GM13976 (cell line): ENCODE measurements around the gene CTSW.

Source experiments
- DNase-seq: peaks from one replicate; pipeline ENCODE4 v3.0.0; 2012; ENCODE audit warnings: low spot score
- CTCF ChIP-seq: IDR thresholded peaks from 2 replicates; pipeline ENCODE4 v1.5.1; 2012; ENCODE audit warnings: borderline replicate concordance, mild to moderate bottlenecking; ENCODE audit not compliant: insufficient read depth; ENCODE audit errors: extremely low read depth, missing control alignments, control extremely low read depth
- in situ Hi-C: fragments of 300-500 bp; cut with MboI; formaldehyde crosslinking; loops from one replicate; pipeline ENCODE4 v1.12.0; 2022; ENCODE audit warnings: low sequenced_read_pairs, mixed read lengths, inconsistent platforms; ENCODE audit not compliant: unreplicated experiment

CTSW gene

GRCh38 chr11:65880027-65880426 lies 390 bp downstream of the CTSW start:
- in situ Hi-C loops, result loop anchor here (5.0 kb wide), 1 partner anchor 107 kb away; no protein-coding TSS in a partner anchor
- DNase-seq, result no peak
- no peak for TF ChIP-seq CTCF

GRCh38 chr11:65880844-65881421 lies 1.3 kb downstream of the CTSW start:
- in situ Hi-C loops, result loop anchor here (5.0 kb wide), 1 partner anchor 106 kb away; no protein-coding TSS in a partner anchor
- TF ChIP-seq CTCF, result no peak
- DNase-seq, result no peak

- no peak for TF ChIP-seq CTCF
- no peak for DNase-seq
- in situ Hi-C loops, result loop anchor here (5.0 kb wide), 1 partner anchor 105 kb away; no protein-coding TSS in a partner anchor
These were observed 2.8 kb downstream of the CTSW start for GRCh38 chr11:65882120-65883057.

- TF ChIP-seq CTCF, result no peak
- in situ Hi-C loops, result loop anchor here (5.0 kb wide), 1 partner anchor 104 kb away; no protein-coding TSS in a partner anchor
- DNase-seq, result no peak
These were observed 3.6 kb downstream of the CTSW start for GRCh38 chr11:65883058-65883761.

GRCh38 chr11:65883786-65884715 lies 4.4 kb downstream of the CTSW start:
- in situ Hi-C loops, result loop anchor here (5.0 kb wide), 1 partner anchor 103 kb away; no protein-coding TSS in a partner anchor
- no peak for DNase-seq

More at GRCh38 chr11:65883786-65884715, 4.4 kb downstream of the CTSW start:
- TF ChIP-seq CTCF, result no peak
